Stimulated activated CD8-positive, alpha-beta memory T cell treated with anti-CD3 and anti-CD28 coated beads, Interleukin-15, amount 100 ng/mL, for 4 hours (primary cell): ENCODE results near the gene BTNL3.
"Not testable (repeated sequence)": the region's sequence is repeated elsewhere in the genome, so short reads cannot be mapped to it uniquely, and the experiment has no call there.

Experiments
- DNase-seq, 2 donors: peaks; one replicate each; pipeline ENCODE4 v3.0.0-alpha.2; 2020; ENCODE audit warnings: low read depth in 2 of 2

The BTNL3 gene, protein sequence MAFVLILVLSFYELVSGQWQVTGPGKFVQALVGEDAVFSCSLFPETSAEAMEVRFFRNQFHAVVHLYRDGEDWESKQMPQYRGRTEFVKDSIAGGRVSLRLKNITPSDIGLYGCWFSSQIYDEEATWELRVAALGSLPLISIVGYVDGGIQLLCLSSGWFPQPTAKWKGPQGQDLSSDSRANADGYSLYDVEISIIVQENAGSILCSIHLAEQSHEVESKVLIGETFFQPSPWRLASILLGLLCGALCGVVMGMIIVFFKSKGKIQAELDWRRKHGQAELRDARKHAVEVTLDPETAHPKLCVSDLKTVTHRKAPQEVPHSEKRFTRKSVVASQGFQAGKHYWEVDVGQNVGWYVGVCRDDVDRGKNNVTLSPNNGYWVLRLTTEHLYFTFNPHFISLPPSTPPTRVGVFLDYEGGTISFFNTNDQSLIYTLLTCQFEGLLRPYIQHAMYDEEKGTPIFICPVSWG

DNA sequence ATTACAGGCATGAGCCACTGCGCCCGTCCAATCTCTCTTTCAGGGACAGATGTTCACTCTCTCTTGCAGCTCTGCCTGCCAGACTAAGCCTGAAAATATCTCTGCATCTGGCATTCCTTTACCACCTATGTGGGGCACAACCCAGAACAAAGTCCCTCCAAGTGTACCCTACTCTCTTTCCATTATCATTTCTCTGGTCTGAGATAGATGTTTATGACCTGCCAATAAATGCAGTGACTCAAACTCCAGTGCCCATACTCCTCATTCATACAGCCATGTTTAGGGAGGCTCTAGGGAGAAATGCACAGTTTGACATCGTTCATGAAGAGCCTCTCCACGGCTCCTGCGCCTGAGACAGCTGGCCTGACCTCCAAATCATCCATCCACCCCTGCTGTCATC, at the start of gene BTNL3:
Gene BTNL3, plus strand, starts transcription at position 255 of the 400 bp plus-strand sequence. CDS start 183 bp downstream, outside the sequence.
- no peak for DNase-seq

DNA sequence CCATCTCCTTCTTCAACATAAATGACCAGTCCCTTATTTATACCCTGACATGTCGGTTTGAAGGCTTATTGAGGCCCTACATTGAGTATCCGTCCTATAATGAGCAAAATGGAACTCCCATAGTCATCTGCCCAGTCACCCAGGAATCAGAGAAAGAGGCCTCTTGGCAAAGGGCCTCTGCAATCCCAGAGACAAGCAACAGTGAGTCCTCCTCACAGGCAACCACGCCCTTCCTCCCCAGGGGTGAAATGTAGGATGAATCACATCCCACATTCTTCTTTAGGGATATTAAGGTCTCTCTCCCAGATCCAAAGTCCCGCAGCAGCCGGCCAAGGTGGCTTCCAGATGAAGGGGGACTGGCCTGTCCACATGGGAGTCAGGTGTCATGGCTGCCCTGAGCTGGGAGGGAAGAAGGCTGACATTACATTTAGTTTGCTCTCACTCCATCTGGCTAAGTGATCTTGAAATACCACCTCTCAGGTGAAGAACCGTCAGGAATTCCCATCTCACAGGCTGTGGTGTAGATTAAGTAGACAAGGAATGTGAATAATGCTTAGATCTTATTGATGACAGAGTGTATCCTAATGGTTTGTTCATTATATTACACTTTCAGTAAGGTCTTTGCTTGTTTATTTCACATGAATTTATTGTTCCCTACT, 38.2 kb upstream of the BTNL3 start:
- no peak for DNase-seq

DNA sequence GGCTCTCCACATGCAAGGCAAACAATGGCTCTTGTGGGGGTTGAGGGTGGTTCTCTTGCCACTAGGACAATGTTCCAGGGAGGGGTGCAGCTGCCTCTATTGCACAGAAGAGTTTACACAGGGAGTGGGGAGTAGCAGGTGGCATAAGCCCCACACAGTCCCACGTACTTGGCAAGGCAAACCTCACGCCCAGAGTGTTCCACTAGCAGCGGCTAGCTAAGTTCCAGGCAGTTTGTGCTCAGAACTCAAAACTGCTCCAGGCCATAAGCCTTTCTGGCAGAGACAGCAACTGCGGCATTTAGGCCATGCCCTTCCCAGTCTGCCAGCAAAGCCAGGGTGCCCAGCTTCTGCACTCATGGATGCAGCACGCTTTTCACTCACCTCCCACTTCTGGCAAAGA, 29.0 kb upstream of the BTNL3 start:
- DNase-seq = no peak

DNA sequence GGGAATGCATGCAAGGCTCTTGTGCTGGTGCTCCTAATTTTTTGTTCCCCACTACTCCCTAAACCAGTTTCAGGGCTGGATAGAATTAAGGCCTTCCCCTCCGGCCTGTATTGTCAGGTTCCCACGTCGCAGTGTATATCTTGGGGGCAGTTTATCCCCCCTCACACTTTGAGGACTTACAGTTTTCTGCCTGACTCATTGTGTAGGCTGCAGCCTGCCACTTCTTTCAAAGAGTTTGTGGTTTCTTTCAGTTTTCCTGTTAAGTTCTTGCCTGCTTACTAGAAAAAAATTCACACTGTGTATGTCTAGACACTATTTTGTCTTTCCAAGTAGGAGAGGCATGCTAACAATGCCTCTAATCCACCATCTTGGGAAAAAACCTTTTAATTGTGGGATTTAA, 28.4 kb upstream of the BTNL3 start:
- no peak for DNase-seq

DNA sequence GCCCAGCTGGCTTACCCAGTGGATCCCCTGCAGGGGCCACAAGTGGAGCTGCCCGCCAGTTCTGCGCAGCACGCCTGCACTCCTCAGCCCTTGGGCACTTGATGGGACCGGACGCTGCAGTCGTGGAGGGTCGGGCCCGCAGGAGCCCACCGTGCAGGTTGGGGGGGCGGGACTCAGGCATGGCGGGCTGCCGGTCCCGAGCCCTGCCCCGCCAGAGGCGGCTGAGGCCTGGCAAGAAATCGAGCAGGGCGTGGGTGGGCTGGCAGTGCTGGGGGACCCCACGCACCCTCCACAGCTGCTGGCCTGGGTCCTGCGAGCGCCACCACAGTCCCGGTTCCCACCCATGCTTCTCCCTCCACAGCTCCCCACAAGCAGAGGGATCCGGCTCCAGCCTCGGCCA, 19.2 kb upstream of the BTNL3 start:
- DNase-seq = no peak

DNA sequence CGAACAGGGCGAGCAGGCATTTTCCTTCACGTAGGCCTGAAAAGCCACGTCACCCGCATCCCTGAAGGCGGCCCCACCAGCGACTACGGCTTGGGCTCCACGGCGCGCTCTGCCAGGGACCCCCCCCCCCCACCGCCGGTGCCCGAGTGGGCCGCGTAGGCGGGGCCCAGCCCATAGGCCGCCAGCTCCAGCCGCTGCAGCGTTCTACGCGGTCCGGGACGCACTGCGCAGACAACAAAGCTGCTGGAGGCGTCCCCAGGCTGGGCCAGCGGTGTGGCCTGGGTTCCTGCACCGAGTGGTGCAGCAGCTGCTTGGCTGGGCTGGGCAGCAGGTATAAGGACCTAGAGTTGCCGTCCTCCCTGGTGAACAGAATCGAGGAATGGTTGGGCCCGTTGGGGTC, 18.3 kb upstream of the BTNL3 start:
- DNase-seq = no peak

DNA sequence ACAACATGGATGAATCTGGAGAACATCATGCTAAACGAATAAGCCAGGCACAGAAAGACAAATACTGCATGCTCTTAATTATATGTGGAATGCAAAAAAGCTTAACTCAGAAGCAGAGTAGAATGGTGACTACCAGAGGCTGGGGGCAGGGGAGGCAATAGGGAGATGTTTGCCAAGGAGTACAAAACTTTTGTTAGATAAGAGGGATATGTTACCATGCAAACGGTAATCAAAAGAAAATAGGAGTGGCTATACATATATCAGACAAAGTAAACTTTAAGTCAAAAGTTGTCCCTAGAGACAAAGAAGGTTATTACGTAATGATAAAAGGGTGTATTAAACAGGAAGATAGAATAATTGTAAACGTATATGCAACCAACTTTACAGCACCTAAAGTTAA, 17.8 kb upstream of the BTNL3 start:
- DNase-seq = no peak

DNA sequence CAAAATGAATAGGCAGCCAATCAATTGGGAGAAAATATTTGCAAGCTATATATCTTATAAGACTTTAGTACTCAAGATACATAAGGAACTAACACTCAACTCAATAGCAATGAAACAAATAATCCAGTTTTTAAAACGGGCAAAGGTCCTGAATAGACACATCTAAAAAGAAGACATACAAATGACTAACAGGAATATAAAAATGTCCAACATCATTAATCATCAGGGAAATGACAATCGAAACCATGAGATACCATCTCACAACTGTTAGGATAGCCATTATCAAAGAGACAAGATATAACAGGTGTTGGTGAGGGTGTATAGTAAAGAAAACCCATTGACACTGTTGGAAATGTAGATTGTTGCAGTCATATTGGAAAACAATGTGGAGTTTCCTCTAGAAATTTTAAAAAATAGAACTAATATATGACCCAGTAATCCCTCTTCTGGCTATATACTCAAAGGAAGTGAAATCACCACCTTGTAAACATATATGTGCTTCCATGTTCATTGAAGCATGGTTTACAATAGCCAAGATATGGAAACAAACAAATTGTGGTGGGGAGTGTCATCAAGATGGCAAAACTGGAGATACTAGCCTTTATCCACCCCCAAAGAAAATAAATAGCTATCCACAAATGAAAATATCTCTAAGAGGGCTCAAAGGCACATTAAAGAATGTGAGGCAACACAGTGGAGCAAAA, 13.9 kb upstream of the BTNL3 start:
- no peak for DNase-seq

DNA sequence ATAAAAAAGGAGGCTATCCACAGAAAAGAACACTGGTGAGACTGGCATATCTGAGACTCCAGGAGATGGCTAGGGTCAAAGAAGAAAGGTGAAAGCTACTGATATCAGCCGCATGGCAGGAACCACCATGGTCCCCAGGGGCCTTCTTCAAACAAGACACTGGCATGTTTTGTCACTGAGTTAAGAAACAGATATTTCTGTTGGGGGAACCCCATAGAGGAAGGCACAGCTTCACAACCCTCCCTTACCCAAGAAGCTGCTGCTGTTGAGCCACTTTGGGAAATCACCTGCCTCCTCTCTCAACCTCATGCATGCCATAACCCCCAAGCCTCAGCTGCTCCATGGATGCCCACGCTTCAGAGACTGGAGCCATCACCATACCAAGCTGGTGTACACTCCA, 13.3 kb upstream of the BTNL3 start:
- no peak for DNase-seq

DNA sequence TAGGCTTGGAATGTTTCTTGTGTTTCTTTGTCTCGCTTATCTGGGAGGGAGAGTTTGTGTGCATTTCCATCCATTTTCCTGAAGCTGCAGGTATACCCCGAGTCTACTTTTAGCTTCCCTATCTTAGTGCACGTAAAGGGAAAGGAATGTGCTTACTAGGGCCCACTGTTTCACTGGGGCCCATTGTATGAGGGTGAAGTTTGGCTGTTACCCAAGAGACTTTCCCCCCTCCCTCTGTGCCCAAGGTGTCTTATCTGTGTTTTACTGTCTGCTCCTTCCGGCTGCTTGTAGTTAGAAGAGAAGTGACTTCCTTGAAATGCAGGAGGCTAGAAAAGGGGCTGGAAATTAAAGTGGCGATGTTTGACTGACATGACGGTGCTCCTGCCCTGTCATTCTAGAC, 12.1 kb upstream of the BTNL3 start:
- DNase-seq = no peak

DNA sequence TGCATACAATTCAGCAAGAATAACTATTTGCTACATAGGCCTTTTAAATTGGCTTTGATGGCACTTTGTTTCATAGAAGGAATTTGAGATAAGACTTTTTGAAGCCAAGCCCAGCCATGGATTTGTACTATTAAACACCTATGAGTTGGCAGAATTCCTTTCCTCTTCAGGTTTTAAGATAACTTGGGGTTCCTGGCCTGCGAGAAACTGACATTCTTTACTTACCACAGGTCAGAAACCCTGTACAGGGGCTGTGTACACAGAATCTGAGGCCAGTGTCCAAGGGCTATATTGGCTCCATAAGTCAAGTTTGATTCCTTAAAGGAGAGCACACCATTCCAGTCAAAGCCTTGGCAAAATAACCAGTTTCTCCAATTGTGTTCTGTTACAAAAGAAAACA, 10.8 kb upstream of the BTNL3 start:
- DNase-seq = no peak

DNA sequence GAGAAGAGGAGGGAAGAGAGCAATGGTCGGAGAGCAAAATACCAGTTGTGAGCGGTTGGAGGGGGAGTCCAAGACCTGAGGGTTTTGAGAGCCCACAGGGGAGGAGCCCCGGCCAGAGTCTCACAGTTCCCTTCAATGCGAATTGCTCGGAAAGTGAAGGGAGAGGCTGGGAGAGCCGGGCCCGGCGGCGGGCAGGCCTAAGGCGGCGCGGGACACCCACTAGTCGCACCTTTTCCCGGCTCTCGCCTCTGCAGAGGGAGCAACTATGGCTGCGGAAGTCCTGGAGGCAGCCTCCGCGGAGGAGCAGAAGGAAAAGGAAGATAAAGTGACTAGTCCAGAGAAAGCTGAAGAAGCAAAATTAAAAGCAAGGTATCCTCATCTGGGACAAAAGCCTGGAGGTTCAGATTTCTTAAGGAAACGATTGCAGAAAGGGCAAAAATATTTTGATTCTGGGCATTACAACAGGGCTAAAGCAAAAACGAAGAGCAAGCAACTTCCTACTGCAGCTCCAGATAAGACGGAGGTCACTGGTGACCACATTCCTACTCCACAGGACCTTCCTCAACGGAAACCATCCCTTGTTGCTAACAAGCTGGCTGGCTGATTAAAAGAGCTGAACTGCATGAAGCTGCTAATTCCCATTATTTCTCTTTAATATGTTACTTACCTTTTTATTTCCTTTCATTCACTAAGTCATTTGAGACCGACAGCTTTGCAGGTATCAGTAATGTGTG, 6.5 kb upstream of the BTNL3 start:
- DNase-seq = no peak

DNA sequence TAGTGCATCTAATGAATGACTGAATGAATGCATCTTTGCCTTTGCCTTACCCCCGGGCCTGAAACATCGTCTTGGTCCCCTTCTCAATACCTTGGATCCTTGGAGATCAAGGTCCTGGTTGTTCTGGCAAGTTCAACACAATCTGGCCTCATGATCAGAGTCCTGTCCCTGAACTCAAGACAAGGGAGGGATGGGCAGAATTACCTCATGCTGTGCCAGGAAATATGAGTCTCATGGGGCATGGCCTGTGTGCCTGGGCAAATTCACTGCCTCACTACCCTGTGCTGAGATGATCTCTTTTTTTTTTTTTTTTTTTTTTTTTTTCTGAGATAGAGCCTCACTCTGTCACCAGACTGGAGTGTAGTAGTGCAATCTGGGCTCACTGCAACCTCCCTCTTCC, 630 bp upstream of the BTNL3 start:
- DNase-seq = no peak

DNA sequence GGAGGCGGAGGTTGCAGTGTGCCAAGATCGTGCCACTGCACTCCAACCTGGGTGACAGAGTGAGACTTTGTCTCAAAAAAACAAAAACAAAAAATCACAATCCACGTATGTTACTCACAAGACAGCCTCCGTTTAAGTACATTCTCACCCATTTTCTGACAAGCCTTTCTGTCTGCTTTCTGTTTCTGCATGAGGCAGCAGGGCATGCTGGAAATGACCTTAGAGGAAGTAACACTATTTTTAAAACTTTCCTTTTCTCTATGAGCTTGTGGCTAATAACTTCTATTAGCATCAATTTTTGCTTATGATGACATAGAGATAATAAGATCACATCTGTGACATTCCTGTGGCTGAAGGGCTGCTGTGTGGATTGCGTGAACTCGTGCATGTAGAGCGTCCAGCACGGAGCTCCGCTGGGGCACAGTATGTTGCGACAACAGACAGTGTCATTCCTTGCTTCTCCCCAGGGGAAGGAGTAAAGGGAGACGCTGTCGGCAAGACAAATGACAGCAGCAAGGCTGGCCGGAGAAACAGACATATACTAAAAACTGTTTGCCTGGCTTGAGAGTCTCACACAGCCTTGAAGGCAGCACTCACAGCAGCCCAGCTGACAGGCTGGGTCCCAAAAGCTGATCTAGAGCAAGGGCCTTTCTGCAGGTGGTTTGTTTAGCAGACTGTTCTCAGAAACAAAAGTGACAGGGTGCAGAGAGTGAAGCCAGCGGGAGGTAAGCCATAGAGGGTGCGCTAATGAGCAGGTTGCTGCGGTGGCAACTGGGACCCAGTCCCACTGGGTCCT, 1.6 kb downstream of the BTNL3 start:
- DNase-seq = no peak

DNA sequence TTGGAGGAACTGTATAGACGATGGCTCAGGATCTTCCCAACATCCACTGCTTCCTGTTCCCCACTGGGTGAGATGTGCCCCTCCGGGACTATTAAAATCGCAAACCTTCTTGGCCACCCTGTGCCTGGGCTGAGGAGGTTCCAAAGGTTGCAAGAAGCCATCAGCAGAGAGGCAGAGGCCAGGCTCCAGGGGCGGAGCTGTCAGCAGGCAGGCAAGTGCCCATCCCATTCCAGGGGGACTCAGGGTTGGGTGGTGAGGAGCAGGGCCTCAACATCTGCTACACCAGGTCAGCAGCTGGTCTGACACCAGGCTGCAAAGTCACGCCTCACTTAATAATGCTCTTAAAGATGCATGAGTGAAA, 2.2 kb downstream of the BTNL3 start:
- no peak for DNase-seq

DNA sequence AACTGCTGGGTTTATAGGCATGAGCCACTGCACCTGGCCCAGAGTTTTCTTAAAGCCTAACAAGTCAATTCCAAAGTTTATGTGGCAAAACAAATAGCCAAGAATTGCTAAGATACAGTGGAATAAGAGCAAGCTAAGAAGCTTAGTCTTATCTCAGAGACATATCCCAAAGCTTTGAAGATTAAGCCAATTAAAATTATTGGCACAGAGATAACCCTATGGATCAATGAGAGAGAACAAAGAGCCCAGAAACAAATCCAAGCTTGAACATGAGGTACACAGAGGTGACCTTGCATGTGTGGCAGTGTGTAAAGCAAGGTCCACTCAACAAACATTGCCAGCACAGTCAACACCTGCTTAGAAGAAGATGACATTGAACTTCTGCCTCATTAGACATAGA, 13.3 kb downstream of the BTNL3 start:
- DNase-seq = no peak

DNA sequence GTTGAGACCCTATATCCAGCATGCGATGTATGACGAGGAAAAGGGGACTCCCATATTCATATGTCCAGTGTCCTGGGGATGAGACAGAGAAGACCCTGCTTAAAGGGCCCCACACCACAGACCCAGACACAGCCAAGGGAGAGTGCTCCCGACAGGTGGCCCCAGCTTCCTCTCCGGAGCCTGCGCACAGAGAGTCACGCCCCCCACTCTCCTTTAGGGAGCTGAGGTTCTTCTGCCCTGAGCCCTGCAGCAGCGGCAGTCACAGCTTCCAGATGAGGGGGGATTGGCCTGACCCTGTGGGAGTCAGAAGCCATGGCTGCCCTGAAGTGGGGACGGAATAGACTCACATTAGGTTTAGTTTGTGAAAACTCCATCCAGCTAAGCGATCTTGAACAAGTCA, 17.1 kb downstream of the BTNL3 start:
- no peak for DNase-seq

DNA sequence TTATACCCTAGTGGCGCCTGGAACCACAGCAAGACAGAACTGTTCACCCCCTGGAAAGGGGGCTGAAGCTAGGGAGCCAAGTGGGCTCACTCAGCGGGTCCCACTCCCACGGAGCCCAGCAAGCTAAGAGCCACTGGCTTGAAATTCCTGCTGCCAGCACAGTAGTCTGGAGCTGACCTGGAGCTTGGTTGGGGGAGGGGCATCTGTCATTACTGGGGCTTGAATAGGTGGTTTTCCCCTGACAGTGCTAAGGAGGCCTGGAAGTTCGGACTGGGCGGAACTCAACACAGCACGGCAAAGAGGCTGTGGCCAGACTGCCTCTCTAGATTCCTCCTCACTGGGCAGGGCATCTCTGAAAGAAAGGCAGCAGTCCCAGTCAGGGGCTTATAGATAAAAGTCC, 19.5 kb downstream of the BTNL3 start:
- no peak for DNase-seq

DNA sequence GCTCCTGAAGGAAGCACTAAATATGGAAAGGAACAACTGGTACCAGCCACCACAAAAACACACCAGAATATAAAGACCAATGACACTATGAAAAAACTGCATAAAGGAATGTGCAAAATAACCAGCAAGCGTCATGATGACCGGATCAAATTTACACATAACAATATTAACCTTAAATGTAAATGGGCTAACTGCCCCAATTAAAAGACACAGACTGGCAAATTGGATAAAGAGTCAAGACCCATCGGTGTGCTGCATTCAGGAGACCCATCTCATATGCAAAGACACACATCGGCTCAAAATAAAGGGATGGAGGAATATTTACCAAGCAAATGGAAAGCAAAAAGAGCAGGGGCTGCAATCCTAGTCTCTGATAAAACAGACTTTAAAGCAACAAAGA, 21.4 kb downstream of the BTNL3 start:
- not testable (repeated sequence) for DNase-seq

DNA sequence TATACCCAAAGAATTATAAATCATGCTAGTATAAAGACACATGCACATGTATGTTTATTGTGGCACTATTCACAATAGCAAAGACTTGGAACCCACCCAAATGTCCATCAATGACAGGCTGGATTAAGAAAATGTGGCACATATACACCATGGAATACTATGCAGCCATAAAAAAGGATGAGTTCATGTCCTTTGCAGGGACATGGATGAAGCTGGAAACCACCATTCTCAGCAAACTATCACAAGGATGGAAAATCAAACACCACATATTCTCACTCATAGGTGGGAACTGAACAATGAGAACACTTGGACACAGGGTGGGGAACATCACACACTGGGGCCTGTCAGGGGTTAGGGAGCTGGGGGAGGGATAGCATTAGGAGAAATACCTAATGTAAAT, 26.0 kb downstream of the BTNL3 start:
- not testable (repeated sequence) for DNase-seq

DNA sequence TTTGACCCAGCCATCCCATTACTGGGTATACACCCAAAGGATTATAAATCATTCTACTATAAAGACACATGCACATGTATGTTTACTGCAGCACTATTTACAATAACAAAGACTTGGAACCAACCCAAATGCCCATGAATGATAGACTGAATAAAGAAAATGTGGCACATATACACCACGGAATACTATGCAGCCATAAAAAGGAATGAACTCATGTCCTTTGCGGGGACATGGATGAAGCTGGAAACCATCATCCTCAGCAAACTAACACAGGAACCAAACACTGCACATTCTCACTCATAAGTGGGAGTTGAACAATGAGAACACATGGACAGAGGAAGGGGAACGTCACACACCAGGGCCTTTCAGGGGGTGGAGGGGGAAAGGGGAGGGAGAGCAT, 28.8 kb downstream of the BTNL3 start:
- DNase-seq = not testable (repeated sequence)
